GM21360 (cell line): ENCODE data around the gene LHCGR.
"Not testable (repeated sequence)": the region's sequence is repeated elsewhere in the genome, so short reads cannot be mapped to it uniquely, and the experiment has no call there.

Source experiments
- ATAC-seq: cut with Tn5 transposase; IDR thresholded peaks from one replicate; pipeline ENCODE4 v1.9.1; 2021; ENCODE audit warnings: mild to moderate bottlenecking, moderate library complexity; ENCODE audit not compliant: unreplicated experiment

Gene LHCGR

GRCh38 chr2:48711343-48711742 is 44.2 kb downstream of the LHCGR start:
- ATAC-seq: no peak

- no peak for ATAC-seq
Measured at GRCh38 chr2:48709096-48710034, 46.2 kb downstream of the LHCGR start.

- no peak for ATAC-seq
Measured at GRCh38 chr2:48707466-48707865, 48.1 kb downstream of the LHCGR start.

GRCh38 chr2:48703621-48704020 is 51.9 kb downstream of the LHCGR start:
- not testable (repeated sequence) for ATAC-seq

GRCh38 chr2:48699348-48699930 is 56.1 kb downstream of the LHCGR start:
- ATAC-seq: no peak

- no peak for ATAC-seq
Measured at GRCh38 chr2:48696881-48697280, 58.6 kb downstream of the LHCGR start.

GRCh38 chr2:48695991-48696390 is 59.5 kb downstream of the LHCGR start:
- ATAC-seq: no peak

- ATAC-seq: no peak
Measured at GRCh38 chr2:48694149-48694548, 61.4 kb downstream of the LHCGR start.

GRCh38 chr2:48693645-48694044 is 61.9 kb downstream of the LHCGR start:
- no peak for ATAC-seq

- no peak for ATAC-seq
Measured at GRCh38 chr2:48693066-48693465, 62.5 kb downstream of the LHCGR start.

GRCh38 chr2:48691935-48692691 is 63.4 kb downstream of the LHCGR start:
- ATAC-seq: no peak

- no peak for ATAC-seq
Measured at GRCh38 chr2:48685126-48685525, 70.4 kb downstream of the LHCGR start.

GRCh38 chr2:48677450-48677849 is 78.1 kb downstream of the LHCGR start:
- ATAC-seq: no peak

GRCh38 chr2:48674933-48675332 is 80.6 kb downstream of the LHCGR start:
- ATAC-seq: peak; percentile 53

GRCh38 chr2:48673581-48673980 is 81.9 kb downstream of the LHCGR start:
- no peak for ATAC-seq

GRCh38 chr2:48668992-48669391 is 86.5 kb downstream of the LHCGR start:
- no peak for ATAC-seq

- no peak for ATAC-seq
Measured at GRCh38 chr2:48651158-48651790, 104.2 kb downstream of the LHCGR start.

- ATAC-seq: no peak
Measured at GRCh38 chr2:48638261-48638660, 117.3 kb downstream of the LHCGR start.
